Liver (tissue), 9 donors: ENCODE data around the gene TRMT44. TPM values are rescaled to one million over a fixed set of nuclear protein-coding genes. Genes with fewer than 3 reads are reported as not detected.

Experiments
- DNase-seq: peaks from one replicate; pipeline ENCODE4 v3.0.0-alpha.2; 2017; ENCODE audit warnings: low spot score
- H3K27ac ChIP-seq, 2 donors: one replicate each; pipeline ENCODE4 v1.7.0; 2013; ENCODE audit warnings: inconsistent platforms in 2 of 2, low read length in 2 of 2, control low read depth in 1 of 2, low read depth in 1 of 2, mild to moderate bottlenecking in 1 of 2
- H3K27me3 ChIP-seq, 4 donors: one replicate each; pipeline versions ENCODE4 v1.6.1 to v1.7.0; 2013; ENCODE audit warnings: low read length in 3 of 4, inconsistent platforms in 1 of 4, mild to moderate bottlenecking in 1 of 4, moderate library complexity in 1 of 4; ENCODE audit not compliant: control insufficient read depth in 4 of 4, insufficient read depth in 4 of 4
- H3K36me3 ChIP-seq, 4 donors: one replicate each; pipeline versions ENCODE4 v1.6.1 to v1.7.0; 2013; ENCODE audit warnings: low read length in 3 of 4, mild to moderate bottlenecking in 3 of 4, low read depth in 1 of 4, moderate library complexity in 1 of 4; ENCODE audit not compliant: control insufficient read depth in 4 of 4, insufficient read depth in 3 of 4
- H3K4me1 ChIP-seq, 4 donors: one replicate each; pipeline versions ENCODE4 v1.6.1 to v1.7.0; 2013; ENCODE audit warnings: low read length in 3 of 4, mild to moderate bottlenecking in 3 of 4, moderate library complexity in 1 of 4; ENCODE audit not compliant: control insufficient read depth in 4 of 4, insufficient read depth in 4 of 4
- H3K4me3 ChIP-seq, 3 donors: one replicate each; pipeline versions ENCODE4 v1.6.1 to v1.7.0; 2013; ENCODE audit warnings: low read length in 3 of 3, control low read depth in 1 of 3, low read depth in 1 of 3, mild to moderate bottlenecking in 1 of 3
- H3K9ac ChIP-seq, 2 donors: one replicate each; pipeline ENCODE4 v1.7.0; 2013; ENCODE audit warnings: low read length in 2 of 2, mild to moderate bottlenecking in 2 of 2, moderate library complexity in 2 of 2, control low read depth in 1 of 2, low read depth in 1 of 2
- H3K9me3 ChIP-seq, 4 donors: one replicate each; pipeline versions ENCODE4 v1.6.1 to v1.7.0; 2013; ENCODE audit warnings: low read length in 3 of 4; ENCODE audit not compliant: control insufficient read depth in 4 of 4
- EGR1 ChIP-seq, 2 donors: IDR thresholded peaks; 2 replicates each; pipeline ENCODE4 v1.6.1; 2016 to 2018; ENCODE audit warnings: antibody characterized with exemption in 2 of 2, low read depth in 2 of 2
- FOXA1 ChIP-seq: IDR thresholded peaks from 2 replicates; pipeline ENCODE4 v1.6.1; 2016; ENCODE audit warnings: antibody characterized with exemption
- FOXA2 ChIP-seq: IDR thresholded peaks from 2 replicates; pipeline ENCODE4 v1.6.1; 2016; ENCODE audit warnings: antibody characterized with exemption
- GABPA ChIP-seq, 2 donors: IDR thresholded peaks in 1 of 2; conservative IDR thresholded peaks in 1 of 2; 2 replicates each; pipeline ENCODE4 v1.6.1; 2016; ENCODE audit warnings: antibody characterized with exemption in 2 of 2, mild to moderate bottlenecking in 1 of 2, moderate library complexity in 1 of 2
- HNF4A ChIP-seq, 2 donors: conservative IDR thresholded peaks; 2 replicates each; pipeline ENCODE4 v1.6.1; 2016; ENCODE audit warnings: antibody characterized with exemption in 2 of 2, mild to moderate bottlenecking in 2 of 2
- HNF4G ChIP-seq: IDR thresholded peaks from 2 replicates; pipeline ENCODE4 v1.6.1; 2016; ENCODE audit warnings: antibody characterized with exemption
- JUND ChIP-seq, 2 donors: IDR thresholded peaks; 2 replicates each; pipeline ENCODE4 v1.6.1; 2016; ENCODE audit warnings: antibody characterized with exemption in 2 of 2
- NR2F2 ChIP-seq: IDR thresholded peaks from 2 replicates; pipeline ENCODE4 v1.6.1; 2016; ENCODE audit warnings: antibody characterized with exemption
- RAD21 ChIP-seq, 2 donors: IDR thresholded peaks; 2 replicates each; pipeline ENCODE4 v1.6.1; 2016; ENCODE audit warnings: antibody characterized with exemption in 2 of 2, mild to moderate bottlenecking in 2 of 2
- RXRA ChIP-seq, 2 donors: IDR thresholded peaks; 2 replicates each; pipeline ENCODE4 v1.6.1; 2017 to 2018; ENCODE audit warnings: antibody characterized with exemption in 2 of 2, mild to moderate bottlenecking in 1 of 2
- SP1 ChIP-seq: IDR thresholded peaks from 2 replicates; pipeline ENCODE4 v1.6.1; 2018; ENCODE audit warnings: antibody characterized with exemption, mild to moderate bottlenecking
- TAF1 ChIP-seq: conservative IDR thresholded peaks from 2 replicates; pipeline ENCODE4 v1.6.1; 2016; ENCODE audit warnings: antibody characterized with exemption, mild to moderate bottlenecking
- YY1 ChIP-seq: IDR thresholded peaks from 2 replicates; pipeline ENCODE4 v1.6.1; 2016; ENCODE audit warnings: antibody characterized with exemption, mild to moderate bottlenecking
- WGBS: extraction: QIAGEN DNeasy Blood & Tissue Kit; methylation state at CpG from one replicate; pipeline ENCODE4 v1.1.7; 2013; 5-methylcytosine and 5-hydroxymethylcytosine counted together
- polyA plus RNA-seq, 2 donors: library from polyadenylated mRNA; stranded (reverse) in 1 of 2; unstranded in 1 of 2; fragments of 200-250 nt in 1 of 2; fragments of >200 nt in 1 of 2; fragmentation: Nextera tagmentation in 1 of 2; extraction: Ambion mirVana in 1 of 2; gene quantifications; one replicate each; pipeline versions ENCODE4 v1.2.1 to v1.2.3, GENCODE V29; 2013 to 2015
- total RNA-seq, 2 donors: library from RNA; depleted of rRNA; stranded (reverse); fragments of >200 nt; gene quantifications; one replicate each; pipeline ENCODE4 v1.2.3, GENCODE V29; 2014
- TF ChIP-seq, protein P1 (sequence below): IDR thresholded peaks from 2 replicates; pipeline ENCODE4 v1.6.1; 2016; ENCODE audit warnings: antibody characterized with exemption, mild to moderate bottlenecking
- TF ChIP-seq, protein P2 (sequence below): IDR thresholded peaks from 2 replicates; pipeline ENCODE4 v1.6.1; 2016; ENCODE audit warnings: antibody characterized with exemption
- TF ChIP-seq, protein P3 (sequence below): IDR thresholded peaks from 2 replicates; pipeline ENCODE4 v1.6.1; 2016; ENCODE audit warnings: antibody characterized with exemption
- TF ChIP-seq, protein P4 (sequence below): fragments of 150-350 bp; IDR thresholded peaks from 2 replicates; pipeline ENCODE4 v1.5.1; 2017; ENCODE audit warnings: improper control_type of control experiment, low read depth, low read length; ENCODE audit not compliant: missing input control
- TF ChIP-seq, protein P5 (sequence below): IDR thresholded peaks from 2 replicates; pipeline ENCODE4 v1.6.1; 2016; ENCODE audit warnings: antibody characterized with exemption
- donor health status: healthy.
- donor health status: healthy.
- donor health status: healthy.
- donor health status: healthy.
- donor health status: healthy.

The TRMT44 gene
- total and polyA plus RNA-seq, 4 donors = 3.0 to 16.0 (median 5.7) TPM

DNA sequence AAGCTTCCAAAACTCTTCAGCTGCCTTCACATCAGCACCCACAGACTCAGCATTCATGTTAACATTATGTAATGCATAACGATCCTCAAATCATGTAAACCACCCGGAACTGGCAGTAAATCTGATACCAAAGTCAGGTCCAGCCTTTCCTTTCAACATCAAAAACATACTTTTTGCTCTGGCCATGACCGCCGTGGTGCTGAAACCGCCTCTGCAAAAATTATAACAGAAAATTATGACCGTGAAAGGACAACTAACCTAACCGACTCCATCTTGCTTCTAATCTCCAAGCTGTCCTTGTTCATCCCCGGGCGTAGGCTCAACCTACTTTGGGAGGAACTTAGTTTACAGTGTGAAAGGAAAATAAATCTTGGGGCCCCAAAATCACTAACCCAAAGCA is 51.6 kb downstream of the TRMT44 start:
- TF ChIP-seq, protein P1, sequence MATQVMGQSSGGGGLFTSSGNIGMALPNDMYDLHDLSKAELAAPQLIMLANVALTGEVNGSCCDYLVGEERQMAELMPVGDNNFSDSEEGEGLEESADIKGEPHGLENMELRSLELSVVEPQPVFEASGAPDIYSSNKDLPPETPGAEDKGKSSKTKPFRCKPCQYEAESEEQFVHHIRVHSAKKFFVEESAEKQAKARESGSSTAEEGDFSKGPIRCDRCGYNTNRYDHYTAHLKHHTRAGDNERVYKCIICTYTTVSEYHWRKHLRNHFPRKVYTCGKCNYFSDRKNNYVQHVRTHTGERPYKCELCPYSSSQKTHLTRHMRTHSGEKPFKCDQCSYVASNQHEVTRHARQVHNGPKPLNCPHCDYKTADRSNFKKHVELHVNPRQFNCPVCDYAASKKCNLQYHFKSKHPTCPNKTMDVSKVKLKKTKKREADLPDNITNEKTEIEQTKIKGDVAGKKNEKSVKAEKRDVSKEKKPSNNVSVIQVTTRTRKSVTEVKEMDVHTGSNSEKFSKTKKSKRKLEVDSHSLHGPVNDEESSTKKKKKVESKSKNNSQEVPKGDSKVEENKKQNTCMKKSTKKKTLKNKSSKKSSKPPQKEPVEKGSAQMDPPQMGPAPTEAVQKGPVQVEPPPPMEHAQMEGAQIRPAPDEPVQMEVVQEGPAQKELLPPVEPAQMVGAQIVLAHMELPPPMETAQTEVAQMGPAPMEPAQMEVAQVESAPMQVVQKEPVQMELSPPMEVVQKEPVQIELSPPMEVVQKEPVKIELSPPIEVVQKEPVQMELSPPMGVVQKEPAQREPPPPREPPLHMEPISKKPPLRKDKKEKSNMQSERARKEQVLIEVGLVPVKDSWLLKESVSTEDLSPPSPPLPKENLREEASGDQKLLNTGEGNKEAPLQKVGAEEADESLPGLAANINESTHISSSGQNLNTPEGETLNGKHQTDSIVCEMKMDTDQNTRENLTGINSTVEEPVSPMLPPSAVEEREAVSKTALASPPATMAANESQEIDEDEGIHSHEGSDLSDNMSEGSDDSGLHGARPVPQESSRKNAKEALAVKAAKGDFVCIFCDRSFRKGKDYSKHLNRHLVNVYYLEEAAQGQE = no peak
- TF ChIP-seq HNF4A (conservative IDR thresholded peaks at IDR 0.05) (no peak), FOXA2 (no peak), EGR1 (IDR thresholded peaks at IDR 0.05; ENCODE audit: low read depth in 2 of 2) (no peak), HNF4G (no peak), SP1 (no peak), GABPA (IDR thresholded peaks at IDR 0.05 in 1 of 2, conservative IDR thresholded peaks at IDR 0.05 in 1 of 2) (no peak), FOXA1 (no peak), JUND (IDR thresholded peaks at IDR 0.05) (no peak), NR2F2 (no peak), RAD21 (IDR thresholded peaks at IDR 0.05) (no peak), RXRA (IDR thresholded peaks at IDR 0.05) (no peak), YY1 (no peak), TAF1 (no peak)
- TF ChIP-seq, protein P2, sequence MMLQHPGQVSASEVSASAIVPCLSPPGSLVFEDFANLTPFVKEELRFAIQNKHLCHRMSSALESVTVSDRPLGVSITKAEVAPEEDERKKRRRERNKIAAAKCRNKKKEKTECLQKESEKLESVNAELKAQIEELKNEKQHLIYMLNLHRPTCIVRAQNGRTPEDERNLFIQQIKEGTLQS = no peak
- TF ChIP-seq, protein P3, sequence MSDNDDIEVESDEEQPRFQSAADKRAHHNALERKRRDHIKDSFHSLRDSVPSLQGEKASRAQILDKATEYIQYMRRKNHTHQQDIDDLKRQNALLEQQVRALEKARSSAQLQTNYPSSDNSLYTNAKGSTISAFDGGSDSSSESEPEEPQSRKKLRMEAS = no peak
- TF ChIP-seq, protein P4, sequence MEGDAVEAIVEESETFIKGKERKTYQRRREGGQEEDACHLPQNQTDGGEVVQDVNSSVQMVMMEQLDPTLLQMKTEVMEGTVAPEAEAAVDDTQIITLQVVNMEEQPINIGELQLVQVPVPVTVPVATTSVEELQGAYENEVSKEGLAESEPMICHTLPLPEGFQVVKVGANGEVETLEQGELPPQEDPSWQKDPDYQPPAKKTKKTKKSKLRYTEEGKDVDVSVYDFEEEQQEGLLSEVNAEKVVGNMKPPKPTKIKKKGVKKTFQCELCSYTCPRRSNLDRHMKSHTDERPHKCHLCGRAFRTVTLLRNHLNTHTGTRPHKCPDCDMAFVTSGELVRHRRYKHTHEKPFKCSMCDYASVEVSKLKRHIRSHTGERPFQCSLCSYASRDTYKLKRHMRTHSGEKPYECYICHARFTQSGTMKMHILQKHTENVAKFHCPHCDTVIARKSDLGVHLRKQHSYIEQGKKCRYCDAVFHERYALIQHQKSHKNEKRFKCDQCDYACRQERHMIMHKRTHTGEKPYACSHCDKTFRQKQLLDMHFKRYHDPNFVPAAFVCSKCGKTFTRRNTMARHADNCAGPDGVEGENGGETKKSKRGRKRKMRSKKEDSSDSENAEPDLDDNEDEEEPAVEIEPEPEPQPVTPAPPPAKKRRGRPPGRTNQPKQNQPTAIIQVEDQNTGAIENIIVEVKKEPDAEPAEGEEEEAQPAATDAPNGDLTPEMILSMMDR = no peak
- TF ChIP-seq, protein P5, sequence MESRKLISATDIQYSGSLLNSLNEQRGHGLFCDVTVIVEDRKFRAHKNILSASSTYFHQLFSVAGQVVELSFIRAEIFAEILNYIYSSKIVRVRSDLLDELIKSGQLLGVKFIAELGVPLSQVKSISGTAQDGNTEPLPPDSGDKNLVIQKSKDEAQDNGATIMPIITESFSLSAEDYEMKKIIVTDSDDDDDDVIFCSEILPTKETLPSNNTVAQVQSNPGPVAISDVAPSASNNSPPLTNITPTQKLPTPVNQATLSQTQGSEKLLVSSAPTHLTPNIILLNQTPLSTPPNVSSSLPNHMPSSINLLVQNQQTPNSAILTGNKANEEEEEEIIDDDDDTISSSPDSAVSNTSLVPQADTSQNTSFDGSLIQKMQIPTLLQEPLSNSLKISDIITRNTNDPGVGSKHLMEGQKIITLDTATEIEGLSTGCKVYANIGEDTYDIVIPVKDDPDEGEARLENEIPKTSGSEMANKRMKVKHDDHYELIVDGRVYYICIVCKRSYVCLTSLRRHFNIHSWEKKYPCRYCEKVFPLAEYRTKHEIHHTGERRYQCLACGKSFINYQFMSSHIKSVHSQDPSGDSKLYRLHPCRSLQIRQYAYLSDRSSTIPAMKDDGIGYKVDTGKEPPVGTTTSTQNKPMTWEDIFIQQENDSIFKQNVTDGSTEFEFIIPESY = no peak
- Histone ChIP-seq H3K27me3 (no peaks in the 10 kb centered on the region), H3K9ac (no peak overlapping the region), H3K36me3 (no peaks in the 10 kb centered on the region), H3K9me3 (no peaks in the 10 kb centered on the region), H3K27ac (no peak overlapping the region), H3K4me3 (no peak overlapping the region), H3K4me1 (no peaks in the 10 kb centered on the region)
- no peak for DNase-seq
- 93% methylated on average over 9 of the region's 9 CpGs for WGBS

DNA sequence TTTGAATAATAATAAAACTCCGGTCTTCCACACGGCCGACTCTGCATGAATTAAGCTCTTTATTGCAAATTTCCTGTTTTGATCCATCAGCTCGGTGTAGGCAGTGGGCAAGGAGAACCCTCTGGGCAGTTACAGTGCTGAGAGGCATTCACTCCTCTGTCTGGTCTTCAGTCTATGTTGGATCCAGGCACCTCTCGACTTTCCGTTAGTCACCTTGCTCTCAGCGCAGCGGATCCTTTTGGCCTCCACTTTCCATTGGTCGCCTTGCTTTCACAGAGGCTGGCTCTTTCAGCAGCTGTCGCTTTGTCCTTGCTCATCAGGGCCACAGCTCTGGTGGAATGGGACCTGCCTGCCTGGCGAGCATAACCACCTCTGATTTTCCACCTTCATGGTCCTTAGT is 52.9 kb downstream of the TRMT44 start:
- no peaks in the 10 kb centered on the region for H3K27me3 ChIP-seq
- H3K9ac ChIP-seq = no peak overlapping the region
- DNase-seq = no peak
- no peak overlapping the region for H3K27ac ChIP-seq
- no peaks in the 10 kb centered on the region for H3K4me1 ChIP-seq
- no peak overlapping the region for H3K4me3 ChIP-seq
- H3K36me3 ChIP-seq = no peaks in the 10 kb centered on the region
- TF ChIP-seq, protein P4 = no peak
- TF ChIP-seq JUND (IDR thresholded peaks at IDR 0.05) (no peak), NR2F2 (no peak), YY1 (no peak), GABPA (IDR thresholded peaks at IDR 0.05 in 1 of 2, conservative IDR thresholded peaks at IDR 0.05 in 1 of 2) (no peak)
- TF ChIP-seq, protein P3 = no peak
- 96% methylated on average over 11 of the region's 11 CpGs for WGBS
- H3K9me3 ChIP-seq = peaks cover 0 to 2% (median 0%) of the 10 kb centered on the region in 4 donors
